Astrocyte of the spinal cord (primary cell): Measurements from ENCODE around the gene TUBB3.

ENCODE experiments used
- DNase-seq: peaks from one replicate; pipeline ENCODE4 v3.0.0; 2011; ENCODE audit warnings: low read depth, low spot score
- H3K4me3 ChIP-seq: 2 replicates; pipeline ENCODE4 v1.5.1; 2011; ENCODE audit warnings: low read depth, mild to moderate bottlenecking, low read length, moderate library complexity
- in situ Hi-C: cut with HindIII; loops from 2 replicates; pipeline ENCODE4 v1.10.0; 2017; ENCODE audit warnings: low sequenced_read_pairs
- TF ChIP-seq, protein P1 (sequence below): IDR thresholded peaks from 2 replicates; pipeline ENCODE4 v1.5.1; 2012; ENCODE audit warnings: low read depth, mild to moderate bottlenecking, low read length, inconsistent platforms

TUBB3 gene

DNA sequence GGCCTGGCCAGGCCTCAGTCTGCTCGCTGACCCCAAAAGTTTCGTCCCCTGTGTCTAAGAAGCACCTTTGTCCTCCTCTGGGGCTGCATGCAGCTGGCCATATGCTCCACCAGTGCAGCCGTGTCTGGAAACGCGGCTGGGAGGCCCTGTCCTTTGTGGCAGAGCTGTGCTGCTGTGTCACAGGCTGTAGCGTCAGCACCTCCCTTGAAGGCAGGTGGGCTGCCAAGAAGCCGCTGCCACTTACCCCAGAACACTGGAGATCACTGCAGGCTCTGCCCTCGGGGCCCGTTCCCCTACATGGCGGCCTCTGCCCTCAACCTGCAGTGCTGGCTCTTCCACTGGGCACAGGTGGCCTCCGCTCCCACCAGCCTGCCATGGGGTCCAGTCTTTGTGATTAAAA, 20.2 kb upstream of the TUBB3 start:
- TF ChIP-seq, protein P1, sequence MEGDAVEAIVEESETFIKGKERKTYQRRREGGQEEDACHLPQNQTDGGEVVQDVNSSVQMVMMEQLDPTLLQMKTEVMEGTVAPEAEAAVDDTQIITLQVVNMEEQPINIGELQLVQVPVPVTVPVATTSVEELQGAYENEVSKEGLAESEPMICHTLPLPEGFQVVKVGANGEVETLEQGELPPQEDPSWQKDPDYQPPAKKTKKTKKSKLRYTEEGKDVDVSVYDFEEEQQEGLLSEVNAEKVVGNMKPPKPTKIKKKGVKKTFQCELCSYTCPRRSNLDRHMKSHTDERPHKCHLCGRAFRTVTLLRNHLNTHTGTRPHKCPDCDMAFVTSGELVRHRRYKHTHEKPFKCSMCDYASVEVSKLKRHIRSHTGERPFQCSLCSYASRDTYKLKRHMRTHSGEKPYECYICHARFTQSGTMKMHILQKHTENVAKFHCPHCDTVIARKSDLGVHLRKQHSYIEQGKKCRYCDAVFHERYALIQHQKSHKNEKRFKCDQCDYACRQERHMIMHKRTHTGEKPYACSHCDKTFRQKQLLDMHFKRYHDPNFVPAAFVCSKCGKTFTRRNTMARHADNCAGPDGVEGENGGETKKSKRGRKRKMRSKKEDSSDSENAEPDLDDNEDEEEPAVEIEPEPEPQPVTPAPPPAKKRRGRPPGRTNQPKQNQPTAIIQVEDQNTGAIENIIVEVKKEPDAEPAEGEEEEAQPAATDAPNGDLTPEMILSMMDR: no peak
- in situ Hi-C loops: no loop called here
- DNase-seq: no peak
- H3K4me3 ChIP-seq: no peak overlapping the region

DNA sequence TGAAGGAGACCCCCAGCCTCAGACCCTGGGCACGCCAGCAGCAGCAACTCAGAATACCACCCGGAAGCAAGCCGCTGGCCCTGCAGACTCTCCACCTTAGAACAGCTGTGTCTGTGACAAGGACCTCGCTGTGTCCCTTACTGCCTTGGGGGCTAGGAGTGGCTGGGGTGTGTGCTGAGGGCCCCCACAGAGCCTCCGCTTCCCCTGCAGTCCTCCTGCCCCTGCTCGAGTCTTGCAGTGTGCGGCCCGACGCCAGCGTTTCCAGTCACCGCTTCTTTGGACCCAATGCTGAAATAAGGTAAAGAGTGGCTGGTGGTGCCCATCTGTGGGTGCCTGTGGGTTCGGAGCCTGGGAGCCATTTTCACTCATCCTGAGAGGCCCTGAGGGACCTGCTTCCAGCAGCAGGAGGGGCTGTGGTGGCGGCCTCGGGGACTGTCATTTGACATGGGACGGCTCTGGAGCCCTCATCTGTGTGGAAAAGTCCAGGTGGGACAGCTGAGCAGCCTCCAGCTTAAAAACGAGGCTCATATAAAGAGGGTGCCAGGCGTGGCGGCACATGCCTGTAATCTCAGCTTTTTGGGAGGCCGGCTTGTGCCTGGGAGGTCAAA, 19.1 kb upstream of the TUBB3 start:
- no peak overlapping the region for H3K4me3 ChIP-seq
- in situ Hi-C loops: no loop called here
- TF ChIP-seq, protein P1: no peak
- DNase-seq: no peak

DNA sequence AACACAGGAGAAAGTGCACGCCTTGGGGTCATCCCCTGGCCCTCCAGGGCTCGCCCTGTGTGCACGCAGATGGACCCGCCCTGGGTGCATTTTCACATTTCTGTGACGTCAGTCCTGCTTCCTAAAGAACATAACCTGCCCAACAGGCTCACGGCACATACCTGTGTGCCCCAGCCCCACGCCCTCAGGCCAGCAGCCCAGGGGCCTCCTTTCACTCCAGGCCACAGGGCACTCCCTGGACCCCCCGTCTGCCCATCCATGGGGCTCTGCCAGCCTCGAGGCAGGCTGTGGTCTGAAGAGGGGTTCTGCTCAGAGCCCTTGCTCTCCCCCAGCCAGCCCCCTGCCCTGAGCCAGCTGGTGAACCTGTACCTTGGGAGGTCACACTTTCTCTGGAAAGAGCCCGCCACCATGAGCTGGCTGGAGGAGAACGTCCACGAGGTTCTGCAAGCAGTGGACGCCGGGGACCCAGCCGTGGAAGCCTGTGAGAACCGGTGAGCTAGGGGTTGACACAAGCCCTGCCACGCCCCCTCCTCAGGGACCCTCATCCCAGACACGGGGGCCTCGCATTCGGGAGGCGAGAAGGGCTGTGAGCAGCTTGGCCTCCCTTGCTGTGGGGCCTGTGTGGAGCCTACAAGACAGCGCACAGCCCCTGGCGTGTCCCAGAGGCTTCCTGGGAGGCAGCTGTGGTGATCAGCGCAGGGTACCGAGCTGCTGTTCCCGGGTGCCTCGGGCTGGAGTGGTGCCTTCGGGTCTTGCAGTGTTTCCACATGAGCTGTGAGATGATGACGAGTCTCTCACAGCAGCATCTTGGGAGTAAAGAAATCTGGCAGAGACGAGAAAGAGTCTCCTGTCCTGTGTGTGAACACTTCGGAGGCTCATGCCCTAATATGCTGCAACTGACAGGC, 18.3 kb upstream of the TUBB3 start:
- TF ChIP-seq, protein P1: no peak
- H3K4me3 ChIP-seq: no peak overlapping the region
- in situ Hi-C loops: no loop called here
- no peak for DNase-seq

DNA sequence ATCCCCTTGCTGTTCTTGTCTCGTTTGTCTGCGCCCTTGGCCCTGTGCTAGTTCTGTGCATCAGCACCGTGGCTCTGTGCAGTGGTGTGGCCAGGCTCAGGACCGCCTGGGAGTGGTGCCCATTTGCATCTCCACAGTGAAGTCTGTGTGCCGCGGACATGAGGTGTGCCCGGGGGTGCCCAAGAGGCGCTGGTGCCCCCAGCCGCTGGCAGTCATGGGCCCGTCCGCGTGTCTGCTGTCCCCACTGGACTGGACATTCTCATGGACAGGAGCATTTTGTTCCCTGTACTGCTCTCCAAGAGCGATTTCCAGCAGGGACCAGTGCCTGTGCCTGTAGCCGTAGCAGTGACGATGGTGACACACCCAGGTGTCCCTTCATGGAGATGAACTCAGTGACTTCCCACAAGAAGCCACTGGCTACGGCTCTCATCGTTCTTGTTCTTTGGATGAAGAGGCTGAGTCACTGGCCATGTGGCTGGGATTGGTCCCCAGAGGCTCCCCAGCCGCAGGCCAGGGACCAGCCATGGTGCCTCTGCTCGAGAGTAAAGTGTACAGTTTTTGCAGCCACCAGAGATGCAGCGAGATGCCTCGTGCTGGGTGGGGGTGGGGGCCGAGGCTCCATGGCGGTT, 17.5 kb upstream of the TUBB3 start:
- TF ChIP-seq, protein P1: no peak
- no peak overlapping the region for H3K4me3 ChIP-seq
- DNase-seq: no peak
- in situ Hi-C loops: no loop called here

DNA sequence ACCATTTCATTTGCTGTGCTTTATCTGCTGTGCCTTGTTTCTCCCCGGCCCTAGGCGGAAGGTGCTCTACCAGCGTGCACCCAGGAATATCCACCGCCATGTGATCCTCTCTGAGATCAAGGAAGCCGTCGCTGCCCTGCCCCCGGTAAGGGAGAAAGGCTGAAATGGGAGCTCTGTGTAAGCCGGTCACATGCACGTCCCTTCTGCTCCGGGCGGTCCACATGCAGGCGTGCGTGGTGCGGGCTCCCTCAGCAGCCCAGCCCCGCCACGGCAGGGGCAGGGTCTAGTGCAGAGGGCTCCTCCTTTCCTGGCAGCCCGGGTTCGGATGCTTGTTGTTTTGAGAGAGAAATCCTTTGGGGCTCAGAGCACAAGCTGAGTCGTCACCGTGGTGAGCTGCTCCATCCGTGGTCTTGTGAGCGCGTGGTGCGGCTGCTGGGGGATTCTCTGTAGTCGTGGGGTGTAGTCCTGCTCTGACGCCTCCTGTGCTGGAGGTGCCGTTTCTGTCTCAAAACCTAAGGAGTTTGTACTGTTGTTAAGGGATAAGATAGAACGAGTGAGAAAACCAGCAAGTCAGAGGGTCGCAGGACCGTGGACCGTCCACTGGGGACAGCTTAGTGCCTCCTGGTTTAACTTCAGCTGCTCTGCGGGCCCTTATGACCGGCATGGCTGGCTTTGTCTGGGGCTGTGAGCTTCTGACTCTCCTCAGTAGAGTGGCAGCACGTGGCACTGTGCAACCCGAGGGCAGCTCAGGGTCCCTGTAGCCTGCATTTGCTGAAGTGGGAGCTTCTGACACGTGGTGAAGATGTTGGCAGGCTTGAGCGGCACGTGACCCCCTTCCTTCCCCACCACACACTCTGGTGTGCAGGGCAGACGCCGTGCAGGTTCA, 16.8 kb upstream of the TUBB3 start:
- DNase-seq: no peak
- in situ Hi-C loops: no loop called here
- TF ChIP-seq, protein P1: no peak
- H3K4me3 ChIP-seq: no peak overlapping the region
